A204.1 (cell line): ENCODE data around the gene SPAG16.
"Not testable (repeated sequence)": the region's sequence is repeated elsewhere in the genome, so short reads cannot be mapped to it uniquely, and the experiment has no call there.

ENCODE experiments used
- FAIRE-seq: peaks from 2 replicates; lab custom pipeline; 2012; peaks lifted over from hg19 to GRCh38; lab: Jason Lieb, UNC

SPAG16 gene

GRCh38 chr2:213834746-213835145, 550.5 kb downstream of the SPAG16 start:
- no peak for FAIRE-seq

- FAIRE-seq: no peak
Observed at GRCh38 chr2:213846856-213847255, 562.6 kb downstream of the SPAG16 start.

DNA sequence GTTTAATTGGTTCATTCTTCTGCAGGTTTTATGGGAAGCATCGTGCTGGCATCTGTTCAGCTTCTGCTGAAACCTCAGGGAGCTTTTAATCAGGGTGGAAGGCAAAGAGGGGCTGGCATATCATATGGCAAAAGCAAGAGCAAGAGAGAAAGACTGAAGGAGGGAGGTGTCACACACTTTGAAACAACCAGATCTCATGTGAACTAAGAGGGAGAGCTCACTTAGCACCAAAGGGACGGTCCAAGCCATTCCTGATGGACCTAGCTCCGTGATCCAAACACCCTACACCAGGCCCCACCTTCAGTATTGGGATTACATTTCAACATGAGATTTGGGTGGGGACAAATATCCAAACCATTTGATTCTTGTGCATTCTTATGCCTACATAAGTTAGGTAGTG, 563.1 kb downstream of the SPAG16 start:
- no peak for FAIRE-seq

DNA sequence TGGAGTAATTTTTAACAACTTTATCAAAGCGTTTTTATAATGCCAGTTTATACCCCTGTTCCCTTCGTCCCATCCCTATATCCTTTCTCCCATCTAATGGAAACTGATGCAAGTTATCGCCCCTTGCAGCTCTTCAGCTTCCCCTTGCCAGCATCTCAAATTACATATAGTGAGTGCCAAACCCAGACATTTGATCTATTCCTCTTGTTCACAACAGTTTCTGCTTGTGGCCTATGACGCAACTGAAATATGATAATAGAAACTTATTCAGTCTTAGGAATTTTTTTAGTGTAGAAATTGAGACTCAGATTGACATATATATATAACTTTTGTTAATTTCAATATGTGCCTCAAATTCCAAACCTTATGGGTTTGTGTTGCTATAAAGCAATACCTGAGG, 564.4 kb downstream of the SPAG16 start:
- no peak for FAIRE-seq

DNA sequence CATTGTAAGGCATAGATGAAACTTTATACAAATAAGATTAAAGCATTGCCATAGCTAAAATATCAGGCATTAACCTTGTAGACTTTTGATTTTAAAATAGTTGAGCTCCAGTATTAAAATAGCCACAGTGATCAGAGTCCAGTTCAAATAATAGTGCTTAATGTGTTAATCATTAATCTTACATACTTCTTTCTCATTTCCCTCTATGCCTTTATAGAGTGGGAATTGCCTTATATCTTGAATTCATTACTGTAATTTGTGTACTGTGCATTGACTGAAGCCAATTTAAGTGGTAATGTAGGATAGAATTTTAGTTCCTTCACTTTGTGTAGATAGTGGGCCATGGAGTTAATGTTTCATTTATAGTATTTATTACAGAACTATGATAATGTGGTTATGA, 577.4 kb downstream of the SPAG16 start:
- FAIRE-seq: no peak

DNA sequence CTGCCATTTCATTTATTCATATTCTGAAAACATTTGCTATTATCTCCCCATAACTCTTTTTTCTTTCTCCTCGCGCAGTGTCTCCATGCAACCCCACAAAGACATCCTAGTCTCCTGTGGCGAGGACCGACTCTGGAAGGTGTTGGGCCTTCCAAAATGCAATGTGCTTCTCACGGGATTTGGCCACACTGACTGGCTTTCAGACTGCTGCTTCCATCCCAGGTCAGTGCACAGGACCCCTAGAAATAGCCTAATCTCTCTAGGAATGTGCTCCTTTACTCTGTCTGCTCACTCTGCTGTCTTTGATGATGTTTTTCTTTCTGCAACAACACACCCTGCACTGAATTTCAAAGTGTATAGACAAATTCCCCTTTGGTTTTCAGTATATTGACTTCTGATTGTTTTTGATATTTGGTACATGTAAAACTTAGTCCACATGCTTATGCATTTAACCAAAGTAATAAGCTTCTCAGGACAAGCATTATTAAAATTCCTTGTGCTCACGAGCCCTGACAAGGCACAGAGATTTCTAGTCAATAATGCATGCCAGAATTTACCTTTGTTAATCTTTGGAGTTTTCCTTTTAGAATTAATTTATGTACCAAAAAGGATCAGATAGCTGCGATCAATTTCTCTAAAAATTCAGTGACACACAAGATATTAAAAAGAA, 578.3 kb downstream of the SPAG16 start:
- no peak for FAIRE-seq

DNA sequence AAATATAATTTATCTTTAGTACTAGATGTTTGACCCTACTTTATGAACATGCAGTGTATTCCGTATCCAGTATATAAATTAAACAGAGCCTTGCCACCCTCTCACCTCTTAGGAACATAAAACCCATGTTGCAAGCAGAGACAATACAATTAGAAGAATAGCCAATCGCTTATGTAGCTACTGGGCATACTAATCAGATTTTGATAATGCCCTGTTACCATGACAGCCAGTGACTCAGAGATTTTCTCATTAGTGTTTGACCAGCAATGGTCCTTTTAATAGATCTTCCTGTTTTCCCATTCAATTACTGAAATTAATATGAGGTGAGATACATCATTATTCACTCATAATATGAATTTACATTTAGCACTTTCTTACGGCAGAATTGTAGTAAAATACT, 579.3 kb downstream of the SPAG16 start:
- no peak for FAIRE-seq

GRCh38 chr2:213868526-213868925, 584.3 kb downstream of the SPAG16 start:
- no peak for FAIRE-seq

DNA sequence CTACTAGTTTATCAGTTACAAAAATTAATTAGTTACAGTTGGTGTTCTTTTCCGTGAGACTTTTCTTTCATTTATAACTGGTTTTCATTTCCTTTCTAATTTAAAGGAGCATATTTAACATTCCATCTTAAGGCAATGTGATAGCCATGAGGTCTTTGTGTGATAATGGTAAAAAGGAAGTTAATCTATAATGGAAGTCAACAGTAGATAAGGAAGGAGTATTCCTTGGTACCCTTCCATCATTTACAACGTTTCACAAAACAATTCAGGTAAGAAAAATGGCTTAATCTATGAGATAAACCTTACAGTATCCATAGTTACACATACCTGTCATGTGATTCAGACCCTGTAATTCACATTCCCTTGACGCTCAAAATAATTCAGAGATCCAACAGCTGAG, 601.2 kb downstream of the SPAG16 start:
- FAIRE-seq: no peak

DNA sequence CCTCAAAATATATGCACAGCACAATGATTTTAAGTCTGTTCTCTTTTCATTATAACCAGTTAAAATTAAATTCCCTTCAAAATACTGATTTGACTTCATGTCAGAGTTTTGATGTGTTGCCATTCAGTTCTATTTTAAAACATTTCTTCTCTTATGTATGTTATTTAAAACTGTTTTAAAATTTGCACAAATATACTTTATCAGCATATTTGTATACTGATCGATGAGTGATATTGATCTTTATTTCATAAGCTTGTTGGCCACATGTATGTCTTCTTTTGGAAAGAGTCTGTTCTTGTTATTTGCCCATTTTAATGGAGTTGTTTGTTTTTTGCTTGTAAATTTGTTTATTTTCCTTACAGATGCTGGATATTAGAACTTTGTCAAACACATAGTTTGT, 630.2 kb downstream of the SPAG16 start:
- peak; percentile 54 for FAIRE-seq

- FAIRE-seq: no peak
Observed at GRCh38 chr2:213920014-213920413, 635.8 kb downstream of the SPAG16 start.

- no peak for FAIRE-seq
Observed at GRCh38 chr2:213923543-213923942, 639.3 kb downstream of the SPAG16 start.

GRCh38 chr2:213934560-213934959, 650.3 kb downstream of the SPAG16 start:
- no peak for FAIRE-seq

DNA sequence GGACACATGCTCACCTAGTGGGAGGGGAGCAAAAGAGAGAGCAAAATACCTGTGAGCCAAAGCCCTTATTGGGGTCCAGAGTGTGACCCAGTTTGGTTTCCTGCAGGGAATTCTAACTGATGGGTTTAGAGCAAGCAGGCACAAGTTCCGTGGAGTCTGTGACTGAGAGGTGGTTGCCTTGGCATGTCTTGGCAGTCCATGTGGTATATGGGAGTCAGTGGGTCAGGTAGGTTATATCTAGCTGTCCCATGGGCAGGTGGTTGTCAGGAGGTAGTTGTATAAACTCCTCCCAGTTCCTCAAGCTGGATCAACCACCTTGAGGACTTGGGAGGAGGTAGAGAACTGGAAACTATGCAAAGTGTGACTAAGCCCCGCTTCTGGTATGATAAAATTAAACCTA, 673.8 kb downstream of the SPAG16 start:
- FAIRE-seq: no peak

DNA sequence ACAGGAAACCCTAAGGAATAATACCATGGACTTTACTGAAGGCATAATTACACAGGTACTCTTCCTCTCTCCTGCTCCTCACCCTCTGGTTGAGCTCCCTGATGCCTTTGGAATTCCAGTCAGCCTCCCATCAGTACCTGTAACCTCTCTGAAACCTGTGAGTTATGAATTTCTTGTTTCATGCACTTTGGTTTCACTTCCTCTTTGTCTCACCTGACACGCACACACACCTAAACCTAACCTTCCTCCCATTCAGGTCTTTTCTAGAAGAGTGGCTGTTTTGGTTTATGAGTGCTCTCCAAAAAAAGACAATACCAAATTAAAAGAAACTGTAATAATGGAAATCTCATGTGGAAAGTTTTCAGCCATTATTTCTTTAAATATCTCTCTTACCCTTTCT, 675.3 kb downstream of the SPAG16 start:
- no peak for FAIRE-seq

DNA sequence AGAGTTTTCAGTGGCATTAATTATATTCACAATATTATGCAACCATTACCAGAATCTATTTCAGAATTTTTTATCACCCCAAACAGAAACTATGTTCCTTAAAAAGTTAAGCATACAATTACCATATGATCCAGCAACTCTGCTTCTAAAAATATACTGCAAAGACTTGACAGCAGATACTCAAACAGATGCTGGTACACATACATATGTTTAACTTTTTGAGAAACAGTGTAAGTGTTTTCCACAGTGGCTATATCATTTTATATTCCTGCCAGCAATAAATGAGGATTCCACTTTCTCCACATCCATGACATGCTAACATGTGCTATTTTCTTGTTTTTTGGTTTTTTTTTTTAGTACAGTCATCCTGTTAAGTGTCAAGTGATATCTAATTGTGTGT, 687.3 kb downstream of the SPAG16 start:
- no peak for FAIRE-seq

DNA sequence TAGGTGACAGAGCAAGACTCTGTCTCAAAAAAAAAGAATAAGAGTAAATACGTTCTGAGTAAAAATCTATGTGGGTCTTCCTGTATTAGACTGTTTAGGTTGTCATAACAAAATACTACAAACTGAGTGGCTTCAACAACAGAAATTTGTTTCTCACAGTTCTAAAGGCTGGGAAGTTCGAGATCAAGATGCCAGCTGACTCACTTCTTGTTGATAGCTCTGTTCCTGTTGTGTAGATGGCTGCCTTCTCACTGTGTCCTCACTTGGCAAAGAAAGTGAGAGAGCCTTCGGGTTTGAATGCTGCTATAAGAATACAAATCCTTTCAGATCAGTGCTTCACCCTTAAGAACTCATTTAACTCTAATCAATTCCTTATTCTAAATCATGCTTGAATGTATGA, 696.6 kb downstream of the SPAG16 start:
- no peak for FAIRE-seq

DNA sequence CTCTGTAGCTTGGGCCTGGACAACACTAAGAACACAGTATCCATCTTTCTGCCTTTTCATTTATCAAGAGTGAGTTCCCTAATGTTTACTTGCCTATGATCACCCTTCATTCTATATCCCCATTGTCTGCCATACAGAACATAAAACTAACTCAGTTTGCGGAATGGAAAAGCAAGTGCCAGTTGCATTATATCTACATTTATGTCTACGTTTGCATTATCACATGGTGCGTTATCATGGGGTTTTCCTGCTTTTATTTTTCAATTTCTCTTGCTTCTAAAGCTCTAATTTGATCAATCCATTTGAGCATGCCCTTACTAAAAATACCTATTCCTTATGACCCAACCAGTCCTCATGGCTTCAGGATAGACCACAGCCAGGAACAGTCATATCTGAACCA, 704.9 kb downstream of the SPAG16 start:
- FAIRE-seq: no peak

GRCh38 chr2:213991453-213992108, 707.3 kb downstream of the SPAG16 start:
- no peak for FAIRE-seq

DNA sequence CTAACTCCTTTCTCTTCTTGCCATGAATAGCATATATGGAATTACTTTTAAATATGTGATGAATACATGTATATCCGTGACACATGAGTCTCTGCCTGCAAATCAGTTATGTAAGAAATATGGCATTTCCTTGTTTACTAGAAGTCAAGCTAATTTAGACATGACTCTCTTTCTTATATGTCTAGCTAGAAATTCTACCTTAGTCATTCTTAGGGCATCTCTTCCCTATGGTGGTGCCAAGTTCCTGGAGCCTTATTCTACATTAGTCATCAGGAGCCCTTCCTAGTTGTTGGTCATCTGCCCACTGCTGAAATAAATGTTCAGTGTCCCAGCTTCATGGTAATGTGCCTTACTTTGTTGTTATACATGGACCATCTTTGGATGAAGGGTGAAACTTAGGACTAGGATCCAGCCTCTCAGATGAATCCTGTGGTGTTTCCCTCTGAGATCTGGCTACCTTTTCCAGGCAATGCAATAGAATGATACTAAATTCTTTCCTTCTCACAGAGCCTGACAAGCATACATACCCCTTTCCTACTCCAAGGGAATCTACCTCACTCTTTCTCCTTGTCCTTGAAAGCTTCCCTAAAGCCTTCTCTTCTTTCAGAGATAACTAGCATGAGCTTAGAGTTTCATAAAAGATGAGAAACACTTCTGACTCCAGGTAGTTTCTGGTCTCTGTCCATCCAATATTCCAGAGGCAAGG, 711.3 kb downstream of the SPAG16 start:
- no peak for FAIRE-seq

DNA sequence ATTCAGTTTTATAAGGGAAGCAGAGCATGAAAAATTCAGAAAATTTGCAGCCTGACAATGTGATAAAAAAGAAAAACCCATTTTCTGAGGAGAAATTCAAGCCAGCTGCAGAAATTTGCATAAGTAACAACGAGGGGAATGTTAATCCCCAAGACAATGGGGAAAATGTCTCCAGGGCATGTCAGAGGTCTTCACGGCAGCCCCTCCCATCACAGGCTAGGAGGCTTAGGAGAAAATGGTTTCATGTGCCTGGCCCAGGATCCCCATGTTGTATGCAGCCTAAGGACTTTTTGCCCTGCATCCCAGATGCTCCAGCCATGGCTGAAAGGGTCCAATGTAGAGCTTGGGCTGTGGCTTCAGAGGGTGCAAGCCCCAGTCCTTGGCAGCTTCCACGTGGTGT, 714.7 kb downstream of the SPAG16 start:
- not testable (repeated sequence) for FAIRE-seq

- no peak for FAIRE-seq
Observed at GRCh38 chr2:214004463-214004862, 720.2 kb downstream of the SPAG16 start.

GRCh38 chr2:214005337-214005736, 721.1 kb downstream of the SPAG16 start:
- FAIRE-seq: no peak

GRCh38 chr2:214006601-214007000, 722.3 kb downstream of the SPAG16 start:
- FAIRE-seq: no peak
